PC-9 (cell line): ENCODE data around the gene IFT88.

Source experiments
- CTCF ChIP-seq: fragments of 200-600 bp; sonication (generic); conservative IDR thresholded peaks from 2 replicates; pipeline ENCODE4 v1.6.1; 2017; ENCODE audit warnings: mixed run types, antibody characterized with exemption, mild to moderate bottlenecking, moderate library complexity
- EZH2 ChIP-seq: fragments of 200-600 bp; sonication (generic); IDR thresholded peaks from 2 replicates; pipeline ENCODE4 v1.8.0; 2017; ENCODE audit warnings: antibody characterized with exemption, low read depth

GRCh38 chr13:20686167-20686566 lies 119.2 kb downstream of the IFT88 start:
- TF ChIP-seq CTCF: no peak
- TF ChIP-seq EZH2: no peak
